A549 (cell line): ENCODE measurements around the gene MCTP1.

ENCODE experiments used
- EHMT2 ChIP-seq: fragments of 200-600 bp; sonication (generic); IDR thresholded peaks from 2 replicates; pipeline ENCODE4 v1.6.1; 2016; ENCODE audit warnings: antibody characterized with exemption, low read depth, mild to moderate bottlenecking, moderate library complexity
- NPAS2 ChIP-seq: fragments of 250-450 bp; sonication (Bioruptor Pico); IDR thresholded peaks from 2 replicates; pipeline ENCODE4 v1.8.0; 2022; ENCODE audit warnings: mild to moderate bottlenecking, moderate library complexity, borderline replicate concordance
- POLR2A ChIP-seq: IDR thresholded peaks from 2 replicates; pipeline ENCODE4 v1.6.1; 2012; ENCODE audit warnings: mild to moderate bottlenecking, low read length
- TF ChIP-seq, protein P1 (sequence below): fragments of >200 bp; sonication (Bioruptor Twin); formaldehyde crosslinking; IDR thresholded peaks from 3 replicates; pipeline ENCODE4 v1.5.1; 2016

DNA sequence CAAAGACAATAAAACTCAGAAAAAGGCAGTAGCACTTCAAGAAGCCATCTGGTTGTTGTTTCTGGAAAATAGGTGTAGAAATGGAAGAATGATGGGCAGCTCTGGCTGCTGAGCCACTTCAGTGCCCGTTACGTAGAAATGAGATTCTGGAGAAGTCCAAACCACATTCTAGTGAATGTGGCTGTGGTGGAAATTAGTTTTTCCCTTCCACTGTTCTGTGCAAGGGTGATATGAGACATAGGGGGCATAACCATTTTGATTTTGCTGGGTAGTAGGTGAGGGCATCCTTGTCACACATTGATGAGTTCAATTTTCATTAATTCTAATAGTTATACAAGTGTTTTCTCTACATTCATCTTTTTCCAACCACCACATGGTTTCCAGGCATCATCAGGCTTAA is 275.1 kb downstream of the MCTP1 start:
- TF ChIP-seq, protein P1, sequence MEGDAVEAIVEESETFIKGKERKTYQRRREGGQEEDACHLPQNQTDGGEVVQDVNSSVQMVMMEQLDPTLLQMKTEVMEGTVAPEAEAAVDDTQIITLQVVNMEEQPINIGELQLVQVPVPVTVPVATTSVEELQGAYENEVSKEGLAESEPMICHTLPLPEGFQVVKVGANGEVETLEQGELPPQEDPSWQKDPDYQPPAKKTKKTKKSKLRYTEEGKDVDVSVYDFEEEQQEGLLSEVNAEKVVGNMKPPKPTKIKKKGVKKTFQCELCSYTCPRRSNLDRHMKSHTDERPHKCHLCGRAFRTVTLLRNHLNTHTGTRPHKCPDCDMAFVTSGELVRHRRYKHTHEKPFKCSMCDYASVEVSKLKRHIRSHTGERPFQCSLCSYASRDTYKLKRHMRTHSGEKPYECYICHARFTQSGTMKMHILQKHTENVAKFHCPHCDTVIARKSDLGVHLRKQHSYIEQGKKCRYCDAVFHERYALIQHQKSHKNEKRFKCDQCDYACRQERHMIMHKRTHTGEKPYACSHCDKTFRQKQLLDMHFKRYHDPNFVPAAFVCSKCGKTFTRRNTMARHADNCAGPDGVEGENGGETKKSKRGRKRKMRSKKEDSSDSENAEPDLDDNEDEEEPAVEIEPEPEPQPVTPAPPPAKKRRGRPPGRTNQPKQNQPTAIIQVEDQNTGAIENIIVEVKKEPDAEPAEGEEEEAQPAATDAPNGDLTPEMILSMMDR: no peak
- TF ChIP-seq POLR2A (no peak), EHMT2 (no peak), NPAS2 (CRISPR knock-in tag) (no peak)
